NT2/D1 (cell line): ENCODE data around the gene DENND6B.

Experiments used
- YY1 ChIP-seq: IDR thresholded peaks from 2 replicates; pipeline ENCODE4 v1.6.1; 2011; ENCODE audit not compliant: insufficient read length, insufficient read depth
- ZNF274 ChIP-seq: IDR thresholded peaks from 2 replicates; pipeline ENCODE4 v1.6.1; 2011; ENCODE audit warnings: mild to moderate bottlenecking, low read depth, low read length

DNA sequence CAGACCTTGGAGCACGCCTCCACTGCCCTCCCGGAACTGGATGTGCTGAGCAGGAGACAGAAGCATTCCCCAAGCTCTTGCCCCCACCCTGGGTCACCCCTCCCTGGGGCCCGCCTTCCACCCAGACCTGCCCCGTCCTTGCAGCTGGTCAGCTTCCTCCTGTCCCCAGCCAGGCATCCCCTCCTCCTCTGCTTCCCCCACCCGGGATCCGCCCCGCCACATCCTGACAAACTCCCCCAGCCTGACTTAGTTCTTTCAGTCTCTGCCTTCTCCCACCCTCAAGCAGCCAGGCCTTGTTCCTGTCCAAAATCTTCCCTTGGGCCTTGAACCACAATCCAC, 18.2 kb downstream of the DENND6B start:
- TF ChIP-seq YY1 = no peak
- TF ChIP-seq ZNF274 = no peak
